ENCODE measurements around the gene GALNT6.
"Not testable (repeated sequence)": the region's sequence is repeated elsewhere in the genome, so short reads cannot be mapped to it uniquely, and the experiment has no call there.

GALNT6 gene

DNA sequence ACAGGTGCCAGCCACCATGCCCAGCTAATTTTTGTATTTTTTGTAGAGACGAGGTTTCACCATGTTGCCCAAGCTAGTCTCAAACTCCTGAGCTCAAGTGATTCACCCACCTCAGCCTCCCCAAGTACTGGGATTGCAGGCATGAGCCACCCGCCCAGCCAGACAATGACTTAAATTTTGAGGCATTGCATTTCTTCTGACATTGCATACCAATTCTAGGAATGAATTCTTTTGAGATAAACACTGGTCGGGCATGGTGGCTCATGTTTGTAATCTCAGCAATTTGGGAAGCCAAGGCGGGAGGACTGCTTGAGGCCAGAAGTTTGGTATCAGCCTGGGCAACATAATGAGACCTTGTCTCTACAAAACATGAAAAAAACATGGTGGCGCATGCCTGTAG is 42.2 kb downstream of the GALNT6 start:
- DNase-seq: no peak

DNA sequence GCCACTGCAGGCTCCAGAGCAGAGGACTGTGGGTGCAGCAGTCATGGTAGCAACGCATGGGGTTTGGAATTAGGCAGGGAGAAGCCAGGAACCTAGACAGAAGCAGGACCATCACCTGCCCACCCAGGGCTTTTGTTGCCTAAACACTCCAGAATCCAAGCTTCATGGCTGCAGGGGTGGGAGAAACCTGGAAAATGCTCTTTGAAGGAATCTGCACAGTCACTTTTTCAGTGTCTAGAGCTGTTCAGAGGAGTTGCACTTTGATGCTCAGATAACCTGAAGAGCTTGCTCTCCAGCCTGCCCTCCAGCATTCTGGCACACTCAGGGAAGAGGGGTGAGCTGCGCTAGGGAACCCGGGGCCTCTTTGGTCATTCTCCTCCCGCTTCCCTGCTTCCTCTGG is 43.1 kb downstream of the GALNT6 start:
- DNase-seq: no peak

DNA sequence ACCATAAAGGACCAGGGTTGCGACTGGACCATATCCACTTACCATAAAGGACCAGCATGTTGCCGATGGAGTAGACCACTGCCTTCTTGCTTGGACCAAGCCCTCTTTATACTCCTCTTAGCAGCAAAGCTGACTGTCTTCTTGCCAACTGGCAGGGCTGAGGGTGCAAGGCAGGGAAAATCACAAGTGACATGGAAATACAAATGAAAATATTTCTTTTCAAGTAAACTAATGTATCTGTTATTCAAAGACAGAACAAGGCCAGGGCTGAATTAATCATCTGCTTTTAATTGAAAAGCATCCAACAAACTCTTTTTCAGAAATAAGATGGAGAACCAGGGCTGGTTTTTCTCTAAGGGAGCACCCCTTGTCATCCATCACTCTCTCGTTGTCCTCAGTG is 44.6 kb downstream of the GALNT6 start, which contains the start of gene CELA1:
Gene CELA1, minus strand, starts transcription at position 99 of the 400 bp plus-strand sequence. Its CDS starts 41 bp downstream, at position 58.
- DNase-seq: no peak

DNA sequence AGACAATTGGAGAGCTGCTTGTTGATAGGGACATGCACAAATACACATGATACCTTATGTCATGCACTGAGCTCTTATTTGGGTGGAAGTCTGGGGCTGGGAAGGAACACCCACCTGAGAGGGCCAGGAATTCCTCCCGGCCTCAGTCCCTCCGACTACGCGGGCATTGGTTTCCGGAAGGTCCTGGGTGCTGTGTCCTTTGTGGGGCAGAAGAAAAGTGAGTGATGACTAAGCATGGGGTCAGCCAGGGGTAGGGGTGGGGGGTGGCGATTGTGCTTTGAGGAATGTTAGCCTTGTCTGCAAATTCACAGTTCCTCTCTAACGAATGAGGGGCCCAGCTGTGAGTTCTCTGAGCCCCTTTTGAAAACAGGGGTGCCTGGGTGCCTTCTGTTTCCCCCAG is 45.5 kb downstream of the GALNT6 start:
- no peak for DNase-seq

DNA sequence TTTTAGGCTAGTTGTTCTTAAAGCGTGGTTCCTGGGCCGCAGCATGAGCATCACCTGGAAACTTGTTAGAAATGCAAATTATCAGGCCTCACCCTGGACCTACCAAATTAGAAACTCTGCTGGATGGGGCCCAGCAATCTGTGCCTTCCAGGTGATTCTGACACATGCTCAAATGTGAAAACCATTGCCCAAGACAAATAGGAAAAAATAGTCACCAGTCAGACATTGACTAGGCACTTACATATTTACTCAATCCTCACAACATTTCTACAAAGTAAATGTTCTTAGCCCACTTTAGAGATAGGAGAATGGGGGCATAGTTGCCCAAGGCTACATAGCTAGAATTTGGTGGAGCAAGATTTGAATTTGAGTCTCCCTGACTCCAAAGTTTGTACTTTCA is 48.0 kb downstream of the GALNT6 start:
- DNase-seq: no peak

DNA sequence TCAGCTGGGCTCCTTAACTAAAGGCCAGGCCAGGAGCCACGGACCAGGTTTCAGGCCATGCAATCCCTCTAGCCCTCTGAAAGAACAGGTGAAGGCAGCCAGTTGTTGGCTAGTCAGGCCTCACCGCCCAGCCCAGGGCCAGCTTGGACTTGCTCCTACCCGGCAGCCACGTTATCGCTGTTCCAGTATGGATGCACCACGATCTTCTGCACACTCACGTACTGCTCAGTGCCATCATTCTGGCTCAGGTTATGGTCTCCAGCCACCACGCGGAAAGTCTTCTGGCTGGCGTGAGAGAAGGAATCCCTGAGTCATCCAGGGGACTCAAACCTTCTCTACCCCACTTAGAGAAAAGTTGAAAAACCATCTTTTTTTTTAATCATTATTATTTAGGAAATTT is 48.8 kb downstream of the GALNT6 start:
- no peak for DNase-seq

DNA sequence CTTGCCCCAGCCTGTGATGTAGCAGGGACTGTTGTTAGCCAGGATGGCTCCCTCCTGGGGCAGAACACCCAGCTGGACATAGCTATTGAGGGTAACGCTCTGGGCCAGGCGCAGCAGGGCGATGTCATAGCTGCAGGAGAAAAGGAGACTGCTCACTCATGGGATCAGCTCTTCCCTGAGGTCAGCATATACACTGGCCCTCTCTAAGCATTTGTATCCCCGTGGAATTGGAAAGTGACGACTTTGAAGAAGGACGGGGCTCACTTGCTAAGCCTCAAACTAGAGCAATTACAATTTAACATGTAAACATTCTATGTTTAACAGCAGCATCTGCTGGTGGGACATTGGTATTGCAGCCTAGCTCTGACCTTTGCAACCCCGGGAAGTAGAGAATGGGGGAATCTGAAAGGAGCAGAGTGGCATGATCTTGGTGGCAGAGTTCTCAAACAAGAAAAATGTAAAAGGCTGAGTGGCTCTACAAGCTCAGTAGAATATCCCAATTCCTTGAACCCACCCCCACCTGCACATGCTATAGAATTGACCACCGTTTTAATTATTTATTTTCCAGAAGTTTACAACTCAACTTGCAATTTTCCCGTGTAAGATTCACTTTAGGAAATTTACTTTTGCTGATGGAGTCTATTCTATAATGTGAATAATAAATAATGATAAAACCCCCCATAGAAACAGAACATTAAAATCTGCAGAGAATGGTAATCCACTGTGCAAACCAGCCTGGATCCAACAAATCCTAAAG is 49.8 kb downstream of the GALNT6 start:
- peak; percentile 45 for DNase-seq

DNA sequence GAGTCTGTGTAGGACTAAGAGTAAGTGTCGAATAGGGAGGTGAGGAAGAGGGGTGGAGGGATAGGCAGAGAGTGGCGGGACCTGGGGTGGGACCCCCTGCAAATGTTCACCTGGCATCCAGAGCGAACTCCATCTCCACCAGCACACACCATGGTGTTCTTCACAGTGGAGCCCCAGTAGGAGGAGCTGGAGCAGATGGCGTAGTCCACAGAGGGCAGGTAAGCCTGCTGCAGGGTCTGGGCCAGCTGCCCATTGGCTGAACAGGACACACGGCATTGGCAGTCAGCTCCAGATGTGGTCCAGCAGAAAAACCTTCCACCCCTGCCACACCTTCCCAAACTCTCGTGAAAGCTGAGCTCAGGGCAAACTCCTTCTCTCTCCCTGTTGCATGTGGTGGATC is 51.5 kb downstream of the GALNT6 start:
- no peak for DNase-seq

DNA sequence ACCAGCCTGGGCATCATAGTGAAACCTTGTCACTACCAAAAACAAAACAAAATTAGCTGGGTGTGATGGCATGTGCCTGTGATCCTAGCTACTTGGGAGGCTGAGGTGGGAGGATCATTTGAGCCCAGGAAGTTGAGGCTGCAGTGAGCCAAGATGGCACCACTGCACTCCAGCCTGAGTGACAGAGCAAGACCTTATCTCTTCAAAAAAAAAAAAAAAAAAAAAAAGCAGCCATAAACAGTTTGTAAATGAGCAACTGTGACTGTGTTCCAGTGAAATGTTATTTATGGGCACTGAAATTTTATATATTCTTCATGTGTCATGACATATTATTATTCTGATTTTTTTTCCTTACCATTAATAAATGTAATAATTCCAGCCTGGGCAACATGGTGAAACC is 53.9 kb downstream of the GALNT6 start:
- not testable (repeated sequence) for DNase-seq

DNA sequence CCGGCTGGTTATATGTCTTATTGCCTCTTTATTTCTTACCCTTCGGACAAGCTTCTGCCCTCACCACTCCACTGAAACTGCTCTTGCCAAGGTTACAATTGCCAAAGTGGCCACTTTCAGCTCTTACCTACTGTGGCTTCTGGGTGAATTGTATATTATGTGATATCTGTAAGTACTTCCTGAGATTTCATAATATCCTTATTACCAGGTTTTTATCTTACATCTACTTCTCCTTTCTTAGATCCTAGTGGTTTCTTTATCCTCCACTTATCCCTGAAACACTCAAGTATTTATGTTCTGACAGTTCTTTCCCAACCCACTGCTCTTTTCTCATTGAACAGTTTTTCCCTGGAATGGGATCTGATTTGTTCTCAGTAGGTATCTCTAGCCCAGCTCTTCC is 55.3 kb downstream of the GALNT6 start:
- no peak for DNase-seq

DNA sequence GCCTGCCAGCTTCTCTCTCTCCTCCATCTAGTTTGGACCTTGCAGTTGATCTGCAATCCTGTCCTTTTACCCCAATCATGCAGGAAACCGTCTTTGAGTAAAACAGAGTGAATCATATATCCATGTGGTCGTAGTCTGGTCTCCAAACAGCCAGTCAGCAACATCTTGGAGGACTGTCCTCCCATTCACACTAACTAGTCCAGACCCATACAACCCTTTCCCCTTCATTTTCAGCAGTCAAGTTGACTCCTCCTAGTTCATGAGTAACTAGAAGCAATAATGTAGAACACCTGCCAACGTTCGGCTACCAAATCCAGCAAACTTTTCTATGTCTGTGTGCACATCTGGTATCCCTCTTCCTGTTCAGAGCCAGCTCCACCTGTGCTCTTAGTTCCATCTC is 56.4 kb downstream of the GALNT6 start:
- no peak for DNase-seq

DNA sequence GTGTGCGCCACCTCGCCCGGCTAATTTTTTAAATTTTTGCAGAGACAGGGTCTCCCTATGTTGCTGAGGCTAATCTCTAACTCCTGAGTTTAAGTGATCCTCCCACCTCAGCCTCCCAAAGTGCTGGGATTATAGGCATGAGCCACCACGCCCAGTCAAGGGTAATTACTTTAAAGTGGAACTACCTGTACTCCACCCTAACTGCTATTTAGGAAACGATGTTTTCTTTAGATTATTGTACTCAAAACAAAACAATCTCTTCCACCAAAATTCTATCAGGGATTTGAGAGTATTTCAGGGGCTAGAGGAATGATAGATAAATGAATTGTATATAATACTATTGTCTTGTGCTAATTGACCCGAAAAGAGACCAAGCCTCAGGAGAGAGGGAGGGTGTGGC is 57.7 kb downstream of the GALNT6 start:
- DNase-seq: no peak

DNA sequence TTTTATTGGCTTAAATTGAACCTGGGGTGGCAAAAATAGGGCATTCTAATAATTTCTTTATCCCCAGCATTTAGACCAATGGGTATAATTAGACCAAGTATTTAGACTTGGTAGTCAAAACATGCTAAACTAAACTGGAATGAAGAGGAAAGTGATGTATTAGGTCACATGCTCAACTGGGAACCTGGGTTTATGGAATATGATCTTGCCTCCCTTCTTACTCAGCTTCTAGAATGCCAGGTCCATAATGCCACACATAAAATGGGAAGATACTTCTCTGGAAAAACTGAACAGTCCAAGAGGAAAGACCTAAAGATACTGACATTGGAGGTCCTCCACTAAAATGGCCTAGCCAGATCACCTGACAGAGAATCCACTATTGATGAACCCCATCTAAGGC is 61.0 kb downstream of the GALNT6 start:
- no peak for DNase-seq

DNA sequence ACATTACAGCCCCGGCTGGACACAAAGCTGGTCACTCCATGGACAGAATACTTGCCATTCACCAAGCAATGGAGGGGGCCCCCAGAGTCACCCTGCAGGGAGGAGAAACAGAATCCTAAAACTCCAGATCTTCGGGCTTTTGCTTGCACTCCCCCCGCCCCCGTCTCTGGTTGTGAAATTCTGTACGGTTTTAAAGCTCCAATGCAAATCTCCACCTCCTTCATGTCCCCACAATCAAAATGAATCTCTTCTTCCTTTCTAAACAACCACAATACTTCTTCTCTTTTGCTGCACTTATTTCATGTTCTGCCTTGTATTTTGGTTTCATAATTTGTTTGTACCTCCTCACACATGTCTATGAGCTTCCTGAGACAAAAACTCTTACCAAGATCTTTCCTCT is 61.5 kb downstream of the GALNT6 start:
- no peak for DNase-seq

DNA sequence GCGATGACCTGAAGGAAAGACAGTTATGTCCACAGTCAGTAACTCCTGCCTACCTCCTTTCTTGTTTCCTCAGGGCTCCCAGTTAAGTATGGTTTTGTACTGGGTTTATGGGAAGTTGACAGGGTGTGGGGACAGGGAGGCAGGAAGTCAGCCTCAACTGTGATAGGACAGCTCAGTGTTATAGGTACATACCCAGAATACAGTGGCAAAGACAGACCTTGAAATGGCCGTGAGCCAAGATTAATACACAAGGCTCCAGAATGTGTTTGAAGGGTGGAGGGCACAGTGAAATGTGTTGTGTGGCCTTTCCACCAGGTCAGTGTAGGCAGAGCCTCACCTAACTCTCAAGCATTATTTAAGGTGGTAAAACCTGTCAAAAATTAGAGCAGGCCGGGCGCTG is 62.6 kb downstream of the GALNT6 start:
- DNase-seq: no peak

DNA sequence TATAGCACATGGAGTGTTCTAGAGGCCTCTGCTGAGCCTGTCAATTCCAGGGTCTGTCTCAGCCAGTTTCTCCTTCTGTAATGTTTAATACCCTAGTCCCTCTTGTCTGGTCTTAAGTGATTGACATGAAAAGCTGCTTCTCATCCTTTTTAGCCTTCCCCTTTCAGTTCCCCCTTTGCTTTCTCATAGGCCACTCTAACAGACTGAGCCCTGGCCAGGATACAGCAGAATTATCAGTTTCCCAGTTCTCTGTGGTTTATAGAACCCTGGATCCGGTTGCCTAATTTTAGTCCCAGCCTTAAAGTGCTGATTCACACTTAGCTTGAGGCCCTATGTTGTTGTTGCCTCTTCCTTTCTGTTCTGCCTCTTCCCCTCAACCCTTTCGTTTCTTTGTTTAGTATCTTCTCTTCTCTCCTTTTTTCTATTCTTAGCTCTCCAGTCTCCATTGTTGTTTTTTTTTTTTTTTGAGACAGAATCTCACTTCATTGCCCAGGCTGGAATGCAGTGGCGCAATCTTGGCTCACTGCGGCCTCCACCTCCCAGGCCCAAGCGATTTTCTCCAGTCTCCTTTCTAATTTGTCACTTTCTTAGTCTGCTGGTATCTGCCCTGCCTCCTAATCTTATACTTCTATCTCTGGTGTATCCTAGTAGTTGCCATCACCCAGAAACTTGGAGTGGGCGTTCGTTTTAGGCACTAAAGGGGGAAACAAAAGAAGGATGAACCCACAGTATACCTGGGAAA is 64.3 kb downstream of the GALNT6 start:
- no peak for DNase-seq

DNA sequence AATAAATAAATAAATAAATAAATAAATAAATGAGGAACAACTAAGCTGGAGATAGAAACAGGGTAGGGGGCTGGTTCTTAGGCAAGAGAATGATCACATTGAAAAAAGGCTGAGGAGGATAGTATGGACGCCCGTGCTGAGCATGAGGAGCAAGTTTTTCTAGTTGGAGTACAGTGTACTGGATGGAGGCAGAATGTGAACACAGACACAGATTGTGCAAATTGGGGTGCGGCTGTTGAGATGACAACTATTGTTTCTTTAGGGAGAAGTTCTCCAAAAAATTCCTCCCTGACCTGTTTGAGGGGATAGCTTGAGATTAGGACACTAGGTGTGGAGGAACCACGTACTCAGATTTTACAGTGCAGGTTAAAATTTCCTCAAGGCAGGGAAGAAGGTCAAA is 66.3 kb downstream of the GALNT6 start:
- DNase-seq: no peak

DNA sequence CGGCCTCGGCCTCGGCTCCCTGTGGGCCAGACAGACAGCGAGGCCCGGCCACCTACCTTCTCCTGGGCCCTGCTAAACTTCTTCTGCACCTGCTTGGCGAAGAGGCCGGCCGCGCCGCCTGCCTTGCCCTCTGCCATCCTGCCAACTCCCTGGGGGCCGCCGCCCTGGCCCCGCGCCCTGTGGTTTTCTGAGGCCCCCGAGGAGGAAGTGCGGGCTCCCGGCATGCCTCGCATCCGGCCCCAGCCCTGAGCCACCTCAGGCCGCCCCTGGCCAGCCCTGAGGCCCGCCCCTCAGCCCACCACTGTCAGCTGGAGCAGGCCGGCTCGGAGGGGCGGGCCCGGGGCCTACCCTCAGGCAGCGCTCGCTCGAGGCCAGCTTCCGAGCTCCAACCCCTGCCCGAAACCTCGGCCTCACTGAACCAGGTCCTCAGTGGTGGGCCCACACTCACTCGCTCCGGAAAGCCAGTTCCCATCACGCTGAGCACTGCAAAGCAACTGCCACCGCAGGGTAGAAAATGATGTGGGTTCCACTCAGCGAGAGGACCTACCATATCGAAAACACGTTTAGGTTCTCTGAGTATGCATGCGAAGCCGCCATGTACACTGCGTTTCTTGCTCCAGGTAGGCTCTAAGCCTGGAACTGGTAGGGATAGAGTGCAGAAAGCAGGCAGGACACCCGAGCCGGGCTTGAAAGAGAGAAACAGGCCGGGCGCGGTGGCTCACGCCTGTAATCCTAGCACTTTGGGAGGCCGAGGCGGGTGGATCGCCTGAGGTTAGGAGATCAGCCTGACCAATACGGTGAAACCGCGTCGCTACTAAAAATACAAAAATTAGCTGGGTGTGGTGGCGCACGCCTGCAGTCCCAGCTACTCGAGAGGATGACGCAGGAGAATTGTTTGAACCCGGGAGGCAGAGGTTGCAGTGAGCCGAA is 67.0 kb downstream of the GALNT6 start, which contains the start of gene BIN2:
Gene BIN2, minus strand, starts transcription at position 209 of the 930 bp plus-strand sequence. Its CDS starts 72 bp downstream, at position 137.
- DNase-seq: no peak

DNA sequence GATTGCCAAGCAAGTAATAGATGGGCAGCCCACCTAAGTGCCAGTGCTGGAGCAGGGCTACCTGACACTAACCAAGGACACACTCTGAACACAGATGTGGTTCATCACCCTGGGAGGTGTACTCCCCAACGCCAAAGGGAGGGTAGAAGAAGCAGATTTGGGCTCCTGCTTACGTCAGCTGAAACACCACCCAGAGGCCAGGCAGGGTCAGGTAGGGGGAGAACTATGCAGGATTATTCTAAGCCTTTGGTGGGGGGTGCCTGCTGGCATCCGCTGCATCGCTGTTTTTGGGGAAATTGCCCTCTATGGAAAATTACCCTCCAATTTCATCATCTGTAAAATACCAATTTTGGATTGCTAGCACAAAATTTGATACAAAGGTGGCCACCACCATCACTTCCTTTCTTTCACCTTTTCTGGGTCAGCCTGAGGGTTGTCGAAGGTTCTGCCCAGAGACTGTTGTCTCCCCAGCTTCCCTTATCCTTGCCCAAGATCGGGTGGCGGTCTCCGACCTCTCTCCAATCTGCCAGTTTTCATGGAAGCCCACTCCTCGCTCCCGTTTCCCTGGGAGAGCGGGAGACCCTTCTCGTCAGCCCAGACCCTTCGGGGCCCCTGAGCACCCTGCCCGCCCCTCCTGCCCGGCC is 67.8 kb downstream of the GALNT6 start:
- DNase-seq: no peak

DNA sequence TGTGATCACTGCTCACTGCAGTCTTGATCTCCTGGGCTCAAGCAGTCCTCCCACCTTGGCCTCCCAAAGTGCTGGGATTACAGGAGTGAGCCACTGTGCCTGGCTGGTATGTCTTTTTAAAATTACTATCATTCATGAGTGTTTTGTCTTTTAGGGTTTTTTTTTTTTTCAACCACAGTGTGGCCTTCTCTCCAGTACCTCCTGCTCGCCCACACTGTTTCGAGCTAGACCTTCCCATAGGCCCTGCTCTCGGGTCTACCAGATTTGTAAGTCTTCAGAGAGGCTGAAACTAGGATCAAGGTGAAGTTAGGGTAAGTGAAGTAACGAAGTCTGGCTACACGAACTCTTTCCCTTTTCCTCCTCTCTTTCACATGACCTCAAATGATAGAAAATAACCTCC is 68.8 kb downstream of the GALNT6 start:
- DNase-seq: no peak

DNA sequence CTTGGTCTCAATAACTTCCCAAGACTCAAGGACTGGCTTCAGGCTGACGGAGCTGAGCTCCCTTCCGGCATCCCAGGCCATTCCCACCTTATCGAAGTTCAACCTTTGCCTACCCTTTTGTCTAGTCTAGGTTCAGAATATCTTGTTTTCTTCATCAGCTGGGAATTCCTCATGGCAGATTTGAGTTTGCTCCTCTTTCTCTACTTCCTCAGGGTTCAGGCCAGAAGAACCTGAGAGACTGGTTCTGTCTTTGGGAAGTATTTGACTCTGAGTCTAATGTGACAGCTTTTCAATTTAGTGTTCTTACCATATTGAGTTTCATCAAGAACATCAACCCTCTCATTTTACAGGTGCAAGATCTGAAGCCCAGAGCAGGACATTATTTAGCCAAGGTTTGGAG is 69.3 kb downstream of the GALNT6 start:
- no peak for DNase-seq

DNA sequence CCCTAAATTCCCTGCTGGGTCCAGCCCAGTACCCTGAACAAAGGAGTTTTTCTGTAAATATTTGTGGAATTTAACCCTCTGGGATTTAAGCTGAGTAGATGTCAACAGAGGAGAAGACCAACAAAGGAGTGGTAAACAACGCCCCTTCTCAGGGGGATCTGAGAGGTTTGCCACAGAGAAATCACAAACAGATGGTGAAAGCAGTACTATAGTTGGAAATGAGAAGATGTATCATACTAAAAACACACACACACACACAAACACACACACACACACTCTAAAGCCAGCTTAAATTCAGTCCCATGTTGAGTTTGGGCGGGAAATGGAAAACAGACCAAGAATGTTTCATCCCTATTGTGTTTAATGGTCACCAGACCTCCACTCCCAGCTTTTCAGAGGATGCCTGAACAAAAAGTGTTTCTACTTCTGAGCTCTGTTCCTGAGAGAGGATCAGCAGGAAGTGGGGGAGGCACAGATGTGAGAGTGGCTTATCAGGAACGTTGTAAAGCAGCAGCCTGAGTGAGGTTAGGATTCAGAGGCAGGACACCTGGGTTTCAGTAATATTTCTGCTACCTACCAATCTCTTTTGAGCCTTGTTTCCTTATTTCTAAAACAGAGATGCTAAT is 70.4 kb downstream of the GALNT6 start:
- no peak for DNase-seq

Measured in NCI-H1694 treated with DMSO at 0.1 percent for 48 hours (cell line).